NOMO-1 treated with DMSO at 0.1 percent for 48 hours (cell line): ENCODE results near the gene CADM2.

Experiments used
- DNase-seq: peaks from one replicate; lab custom pipeline; 2025; ENCODE audit not compliant: unreplicated experiment; lab: John Stamatoyannopoulos, UW

The CADM2 gene

DNA sequence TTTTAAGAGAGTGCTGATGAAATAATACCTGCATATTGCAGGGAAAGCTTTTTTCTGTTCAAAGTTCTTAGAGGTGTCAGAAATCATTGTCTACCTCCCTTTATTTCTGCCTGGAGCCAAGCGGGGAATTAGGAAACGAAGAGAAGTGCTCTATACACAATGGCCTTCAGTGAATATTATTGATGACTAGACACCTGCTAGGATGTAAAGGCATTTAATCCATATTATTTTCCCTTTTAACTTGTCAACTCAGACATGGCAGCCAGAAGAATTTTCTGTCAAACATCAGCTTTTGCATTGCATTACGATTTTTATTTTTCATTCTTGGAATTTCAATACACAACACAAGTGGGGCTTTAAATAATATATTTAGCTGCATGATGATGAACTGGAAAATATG lies 24.7 kb downstream of the CADM2 start:
- no peak for DNase-seq

DNA sequence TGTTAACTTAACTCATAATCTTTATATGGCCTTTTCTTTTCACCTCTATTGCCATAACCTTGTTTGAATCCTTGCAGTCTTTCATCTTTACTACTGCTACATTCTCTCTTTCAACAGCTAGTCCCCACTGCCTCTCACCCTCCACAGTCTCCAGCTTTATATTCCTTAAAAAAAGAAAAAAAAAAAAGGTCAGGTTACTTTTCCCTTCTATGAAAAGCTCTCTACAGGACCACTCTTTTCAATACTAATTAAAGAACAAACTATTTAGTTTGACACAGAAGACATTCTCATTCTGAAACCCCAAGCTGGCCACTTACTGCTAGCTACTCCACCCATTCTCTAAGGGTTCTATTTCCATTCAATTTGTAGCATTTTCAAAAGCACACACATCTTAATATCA lies 25.6 kb downstream of the CADM2 start:
- no peak for DNase-seq

DNA sequence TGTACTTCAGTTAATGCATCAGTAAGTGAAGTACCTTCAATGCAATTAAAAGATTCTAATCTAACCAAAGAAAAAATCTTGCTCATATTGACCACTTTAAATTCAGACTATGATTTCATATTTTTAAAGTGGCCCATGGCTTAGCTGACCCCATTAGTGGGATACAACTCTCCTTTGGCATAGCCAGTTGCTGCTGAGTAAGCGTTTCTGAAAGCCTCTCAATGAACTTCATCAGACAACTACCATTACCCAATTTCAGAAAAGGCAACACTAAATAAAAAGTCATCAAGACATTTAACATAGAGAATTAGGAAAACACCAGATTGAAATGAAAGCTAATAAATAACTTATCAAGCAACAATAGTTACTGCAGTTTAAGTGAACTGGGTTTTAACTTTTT lies 27.0 kb downstream of the CADM2 start:
- DNase-seq: no peak

DNA sequence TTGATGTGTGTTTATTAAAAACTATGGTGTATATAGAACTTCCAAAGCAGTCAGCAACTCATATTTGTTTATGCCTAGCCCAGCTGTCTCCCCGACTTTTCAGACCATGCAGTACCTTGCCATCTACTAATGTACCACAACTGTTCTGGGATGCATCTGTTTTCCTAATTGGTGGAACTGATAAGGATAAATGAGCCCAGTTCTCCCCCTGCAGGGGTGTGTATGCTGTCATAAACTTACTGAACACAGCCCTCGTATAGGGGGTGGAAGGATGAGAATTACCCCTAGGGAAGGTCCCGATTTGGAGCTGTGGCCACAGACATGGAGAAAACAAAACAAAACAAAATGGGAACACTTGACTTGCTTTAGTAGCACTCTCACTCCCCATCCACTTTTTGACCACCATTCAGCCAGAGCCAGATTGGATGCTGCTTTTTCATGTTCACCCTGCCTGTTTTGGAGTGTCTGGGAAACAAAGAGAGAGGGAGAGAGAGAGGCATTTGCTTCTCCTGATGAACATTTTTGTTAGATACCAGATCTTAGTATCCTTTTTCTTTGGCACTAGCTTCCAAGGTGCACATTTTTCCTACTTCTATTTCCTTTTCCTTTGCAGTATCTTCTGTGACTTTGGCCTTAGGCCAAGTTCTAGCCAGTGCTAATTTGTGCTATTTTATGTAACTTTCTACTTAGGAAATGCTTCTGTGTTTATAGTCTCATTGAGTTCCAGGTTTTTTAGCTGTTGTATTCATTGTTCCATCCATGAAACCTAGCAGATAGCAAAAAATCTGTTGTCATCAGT lies 29.1 kb downstream of the CADM2 start:
- DNase-seq: no peak

DNA sequence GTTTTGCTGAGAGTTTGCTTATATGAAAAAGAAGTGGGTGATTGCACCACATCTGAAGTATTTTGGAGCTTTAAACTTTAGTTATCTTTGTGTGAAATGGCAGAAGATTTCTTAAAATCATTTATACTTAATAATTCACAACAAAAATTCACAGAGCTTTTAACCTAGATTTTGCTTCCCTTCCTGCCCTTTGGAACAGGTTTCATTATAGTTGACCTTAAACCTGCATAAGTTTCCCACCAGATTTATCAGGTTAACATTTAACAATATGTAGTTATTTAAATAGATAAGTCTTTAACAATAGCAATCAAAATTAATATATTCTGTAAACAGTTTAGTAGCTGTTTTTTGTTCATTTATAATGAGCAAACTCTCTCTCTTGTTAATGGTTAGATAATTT lies 30.3 kb downstream of the CADM2 start:
- no peak for DNase-seq

DNA sequence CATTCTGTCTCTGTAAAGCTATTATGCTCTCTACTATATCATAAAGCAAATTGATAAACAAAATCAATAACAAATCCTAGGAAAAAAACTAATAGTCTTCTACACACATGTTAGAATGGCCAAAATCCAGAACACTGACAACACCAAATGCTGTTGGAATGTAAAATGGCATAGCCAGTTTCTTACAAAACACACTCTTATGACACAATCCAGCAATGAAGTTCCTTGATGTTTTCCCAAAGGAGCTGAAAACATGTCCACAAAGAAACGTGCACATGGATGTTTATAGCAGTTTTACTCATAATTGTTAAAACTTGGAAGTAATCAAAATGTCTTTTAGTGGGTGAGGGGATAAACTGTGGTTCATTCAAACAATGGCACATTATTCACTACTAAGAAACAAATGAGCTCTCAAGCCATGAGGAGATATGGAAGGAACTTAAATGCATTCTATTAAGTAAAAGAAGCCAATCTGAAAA lies 32.7 kb downstream of the CADM2 start:
- DNase-seq: no peak

DNA sequence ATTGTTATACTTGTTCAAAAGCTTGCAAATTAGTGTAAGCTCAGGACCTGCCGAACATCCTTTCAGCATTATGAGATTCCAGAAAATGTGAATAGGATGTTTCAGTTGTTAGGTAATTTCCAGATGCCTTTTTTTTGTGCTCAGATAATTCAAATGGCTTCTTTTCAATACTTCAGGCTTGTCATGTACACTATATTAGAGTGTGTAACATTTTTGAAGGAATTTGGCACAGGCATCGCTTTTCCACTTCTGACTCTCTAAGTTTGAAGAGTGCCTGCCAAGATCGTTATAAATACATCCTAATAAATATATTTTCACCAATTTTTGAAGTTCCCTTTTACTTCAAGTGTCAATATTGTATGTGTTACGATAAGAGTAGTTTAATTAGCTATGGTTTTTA lies 35.2 kb downstream of the CADM2 start:
- DNase-seq: no peak

DNA sequence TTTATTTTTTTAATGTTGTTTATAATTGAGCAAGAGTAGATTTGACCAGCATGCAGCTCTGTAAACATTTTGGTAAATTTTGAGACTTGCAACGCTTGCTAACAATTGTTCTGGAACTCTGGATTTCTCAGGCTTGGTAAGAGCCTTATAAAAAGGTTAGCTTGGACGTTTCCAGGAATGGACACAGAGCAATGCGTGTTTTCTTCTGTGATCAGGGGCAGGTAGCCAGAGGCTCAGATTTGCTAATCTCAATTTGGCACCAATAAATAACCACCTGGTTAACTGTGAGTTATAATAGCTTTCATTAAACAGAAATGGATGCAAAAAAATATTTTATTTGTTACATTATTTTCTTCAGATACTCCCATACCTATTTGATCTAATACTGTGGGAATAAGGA lies 39.8 kb downstream of the CADM2 start:
- no peak for DNase-seq

DNA sequence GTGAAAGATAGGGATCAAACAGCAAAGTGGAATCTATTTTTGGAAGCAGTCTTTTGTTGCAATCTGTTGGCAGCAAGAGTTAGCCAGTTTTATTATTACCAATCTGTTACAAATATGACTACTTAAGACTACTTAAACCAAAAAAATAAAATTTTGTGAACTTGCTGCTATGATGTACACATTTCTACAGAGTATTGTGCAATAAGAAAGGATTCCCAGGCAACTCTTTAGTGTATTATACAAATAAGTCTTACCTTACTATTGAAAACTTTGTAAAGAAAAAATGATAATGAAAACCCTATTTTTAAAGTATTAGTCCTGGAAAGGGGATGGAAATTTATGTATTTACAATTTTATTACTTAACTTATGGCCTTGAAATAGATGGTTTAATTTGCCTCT lies 44.7 kb downstream of the CADM2 start:
- no peak for DNase-seq

DNA sequence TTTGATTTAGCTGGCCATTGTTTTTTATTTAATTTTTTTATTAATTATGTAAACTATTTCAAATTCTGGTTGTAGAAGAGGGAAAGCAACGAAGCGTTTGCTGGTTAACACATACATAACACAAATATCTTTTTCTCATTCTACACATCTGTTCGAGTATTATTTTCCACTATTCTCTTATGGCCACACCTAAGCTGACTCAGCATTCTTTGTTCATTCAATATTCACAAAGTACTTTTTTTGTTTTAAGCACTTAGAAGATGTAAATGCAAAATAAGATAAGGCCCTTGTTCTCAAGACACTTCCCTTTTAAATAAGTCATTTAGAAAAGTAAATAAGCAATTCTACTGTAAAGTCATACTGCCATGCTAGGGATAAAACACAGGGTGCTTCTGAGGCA lies 45.4 kb downstream of the CADM2 start:
- DNase-seq: no peak

DNA sequence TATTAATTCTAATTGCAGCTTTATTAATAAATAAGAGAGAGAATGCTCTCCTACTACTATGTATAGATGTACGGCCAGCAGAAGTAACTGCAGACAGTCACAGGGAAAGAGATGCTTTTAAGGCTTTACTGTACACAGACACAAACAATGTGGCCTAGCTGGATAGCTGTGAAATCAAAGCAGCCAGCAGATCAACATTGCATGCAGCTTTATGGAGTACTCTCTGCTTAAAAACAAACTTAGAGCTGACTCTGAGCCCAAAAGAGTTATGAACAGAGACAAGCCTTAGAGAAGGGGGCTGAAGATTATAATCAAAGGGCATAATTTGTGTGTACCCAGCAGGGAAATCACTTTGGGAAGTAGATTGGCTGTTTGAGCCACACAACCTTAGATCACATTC lies 47.2 kb downstream of the CADM2 start:
- no peak for DNase-seq

DNA sequence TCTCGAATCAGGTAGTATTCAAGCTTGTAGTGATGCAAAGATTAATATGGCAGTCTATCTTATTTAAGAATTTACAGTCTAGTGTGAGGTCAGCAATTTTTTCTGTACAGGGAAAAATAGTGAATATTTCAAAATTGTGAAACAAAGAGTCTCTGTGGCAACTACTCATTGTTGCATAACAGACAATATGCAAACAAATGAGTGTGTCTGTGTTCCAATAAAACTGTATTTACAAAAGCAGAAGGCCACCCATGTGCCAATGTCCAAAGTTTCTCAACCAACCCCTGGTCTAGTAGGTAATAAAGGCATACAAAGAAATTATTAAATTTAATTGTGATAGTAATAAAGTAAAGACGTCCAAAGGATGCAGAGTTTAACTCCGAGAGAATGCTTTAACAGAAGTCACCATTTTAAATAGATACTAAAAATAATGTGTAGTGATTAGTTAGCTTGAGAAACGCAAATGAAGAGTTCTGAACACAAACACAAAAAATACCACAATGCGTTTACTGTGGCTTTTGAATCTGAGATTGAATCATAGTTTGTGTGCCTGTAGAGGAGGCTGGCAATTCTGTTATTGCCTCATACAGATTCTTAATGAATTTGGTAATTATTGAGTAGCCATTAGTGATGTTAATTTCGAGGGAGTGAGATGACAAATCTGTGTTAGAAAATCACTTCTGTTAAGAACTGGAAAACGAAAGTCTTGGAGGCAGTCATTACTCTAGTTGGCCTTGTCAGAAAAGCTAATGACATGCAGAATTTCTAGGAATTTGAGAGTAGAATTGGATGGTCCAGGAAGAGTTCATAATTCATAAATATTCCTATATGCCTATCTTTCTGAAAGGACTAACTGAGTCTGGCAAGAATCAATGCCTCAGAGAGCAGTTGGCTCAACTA lies 48.7 kb downstream of the CADM2 start:
- peak; percentile 4 for DNase-seq

DNA sequence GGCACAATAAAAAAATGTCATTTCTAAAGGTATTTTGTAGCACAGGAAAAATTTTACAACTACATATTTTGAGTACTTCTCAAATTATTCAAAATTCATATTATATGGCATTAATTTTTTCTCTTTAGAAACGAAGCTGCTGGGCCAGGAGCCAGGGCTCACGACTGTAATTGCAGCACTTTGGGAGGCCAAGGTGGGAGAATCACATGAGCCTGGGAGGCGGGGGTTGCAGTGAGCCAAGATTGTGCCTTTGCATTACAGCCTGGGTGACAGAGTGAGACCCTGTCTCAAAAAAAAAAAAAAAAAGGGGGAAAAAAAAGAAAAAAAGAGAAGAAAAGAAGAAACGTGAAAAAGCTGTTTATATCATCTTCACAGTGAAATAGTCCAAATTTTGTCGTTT lies 62.0 kb downstream of the CADM2 start:
- DNase-seq: no peak

DNA sequence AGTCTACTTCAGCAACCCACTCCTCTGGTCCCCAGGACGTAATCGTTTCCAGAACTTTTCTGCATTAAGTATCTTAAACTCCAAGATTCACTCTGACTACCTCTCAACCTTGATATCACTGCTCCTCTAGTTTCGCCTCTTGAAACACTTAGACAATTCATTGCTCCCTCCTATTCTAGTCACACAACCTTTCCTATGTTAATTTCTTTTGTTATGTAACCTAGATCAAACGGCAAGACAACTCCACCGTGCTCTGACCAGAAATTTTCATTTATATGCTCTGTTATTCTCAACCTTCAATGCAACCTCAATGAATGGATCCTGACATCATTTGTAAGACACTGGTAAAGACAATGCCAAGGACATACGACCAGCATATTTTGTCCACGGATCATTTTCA lies 71.3 kb downstream of the CADM2 start:
- DNase-seq: no peak

DNA sequence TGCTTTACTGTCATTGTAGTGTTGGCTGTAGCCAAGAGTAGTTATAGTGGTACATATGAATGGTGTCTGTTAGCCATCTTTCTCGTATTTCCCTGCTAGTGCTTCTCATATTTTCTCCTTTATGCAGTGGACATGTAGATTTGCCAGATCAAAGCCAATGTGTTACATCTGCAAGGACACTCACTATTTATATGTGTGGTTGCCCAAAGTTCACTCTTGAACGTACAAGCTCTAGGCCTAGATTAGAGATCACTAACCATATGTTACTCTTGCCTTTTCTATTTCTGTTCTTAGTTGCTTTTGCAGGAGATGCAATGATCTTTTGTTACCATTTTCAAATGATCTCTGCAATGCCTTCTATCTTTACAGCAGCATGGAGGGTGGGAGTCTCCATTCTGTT lies 78.4 kb downstream of the CADM2 start:
- DNase-seq: no peak

DNA sequence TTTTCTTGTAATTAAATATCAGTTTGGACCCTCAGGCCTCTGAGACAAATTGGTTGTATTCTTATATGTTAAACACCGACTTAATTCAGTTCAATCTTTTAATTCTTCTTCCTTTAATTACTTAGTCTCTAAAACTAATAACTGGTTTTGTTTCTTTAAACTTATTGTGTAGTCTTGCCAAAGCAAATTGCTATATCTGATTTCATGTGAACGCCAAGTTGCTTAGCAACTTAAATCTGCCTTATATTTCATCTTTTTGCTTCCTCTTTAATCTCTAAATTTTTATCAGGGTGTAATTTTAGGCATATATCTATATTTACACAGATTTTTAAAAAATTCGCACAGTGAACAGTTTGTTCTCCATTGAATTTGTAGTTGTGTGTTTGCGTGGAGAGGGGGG lies 82.2 kb downstream of the CADM2 start:
- no peak for DNase-seq

DNA sequence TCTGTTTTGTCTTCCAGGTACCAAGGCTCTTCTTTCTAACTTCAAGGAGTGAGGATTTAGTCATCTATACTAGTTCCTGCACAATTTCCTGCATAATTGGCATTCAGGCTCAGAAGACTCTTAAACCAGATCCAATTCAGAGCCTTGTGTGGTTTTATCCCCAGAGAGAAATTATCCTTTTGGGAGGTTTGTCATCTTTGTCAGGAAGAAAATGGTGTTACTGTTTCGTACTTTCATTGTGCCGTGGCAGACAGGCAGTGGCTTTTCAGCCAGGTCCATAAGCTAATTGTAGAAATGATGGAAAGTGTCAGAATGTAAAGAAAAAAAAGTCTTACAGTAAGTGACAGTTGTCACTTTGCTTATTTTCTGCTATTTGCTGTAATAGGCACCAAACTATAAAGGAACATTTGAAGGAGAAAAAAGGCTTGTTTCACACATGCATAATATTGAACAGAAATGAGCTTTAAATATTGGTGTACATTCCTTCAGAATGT lies 82.8 kb downstream of the CADM2 start:
- DNase-seq: no peak

DNA sequence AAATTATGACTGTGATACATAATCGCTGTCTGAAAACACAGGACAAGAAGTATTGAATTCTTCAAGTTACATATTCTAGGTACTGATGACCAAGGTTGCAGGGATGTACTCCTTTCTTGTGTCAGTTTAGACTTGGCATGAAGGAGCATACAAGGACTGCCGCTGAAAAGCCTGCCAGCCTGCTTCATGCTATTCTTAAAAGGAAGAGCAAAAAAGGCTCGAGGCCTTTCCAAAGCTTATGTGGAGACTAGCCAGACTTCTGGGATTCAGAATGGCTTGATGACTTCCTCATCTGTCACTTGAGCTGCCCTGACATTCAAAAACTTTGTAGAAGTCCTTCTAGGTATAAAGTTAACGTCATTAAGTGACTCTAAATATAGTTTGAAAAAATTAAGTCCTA lies 92.0 kb downstream of the CADM2 start:
- no peak for DNase-seq

DNA sequence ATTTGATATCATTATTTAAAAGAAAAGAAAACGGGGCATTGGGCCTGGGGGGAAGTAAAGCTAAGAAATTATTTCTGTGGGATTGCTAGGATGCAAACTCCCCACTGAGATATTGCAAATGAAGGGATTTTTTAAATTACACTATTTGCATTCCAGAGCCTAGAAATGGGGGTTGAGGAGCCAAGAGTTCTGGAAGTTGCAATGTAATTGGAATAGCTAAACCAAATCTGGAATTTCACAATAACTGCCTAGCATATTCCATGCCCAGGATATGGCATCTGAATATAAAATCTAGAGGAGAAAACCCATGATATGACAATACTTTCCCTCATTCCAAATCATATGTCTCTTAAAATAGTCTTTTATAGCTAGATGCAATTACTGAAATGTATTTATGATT lies 93.0 kb downstream of the CADM2 start:
- no peak for DNase-seq

DNA sequence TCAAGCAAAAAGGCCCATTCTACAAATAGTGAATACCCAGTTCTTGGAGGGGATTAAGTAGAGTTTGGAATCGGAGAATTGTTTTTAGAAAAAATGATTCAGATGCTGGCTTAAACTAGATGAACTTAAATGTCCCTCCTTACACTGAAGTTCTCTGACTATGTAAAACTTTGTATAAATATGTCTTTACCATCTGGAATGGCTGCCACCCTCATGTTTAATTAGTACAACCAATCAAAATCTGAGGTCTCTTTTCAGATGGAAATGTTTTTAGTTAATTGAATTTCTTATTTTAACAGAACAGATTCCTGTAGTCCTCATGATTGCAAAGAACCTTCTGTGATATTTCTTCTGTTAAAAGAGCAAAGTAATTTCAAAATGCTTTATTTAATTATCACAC lies 94.8 kb downstream of the CADM2 start:
- no peak for DNase-seq

DNA sequence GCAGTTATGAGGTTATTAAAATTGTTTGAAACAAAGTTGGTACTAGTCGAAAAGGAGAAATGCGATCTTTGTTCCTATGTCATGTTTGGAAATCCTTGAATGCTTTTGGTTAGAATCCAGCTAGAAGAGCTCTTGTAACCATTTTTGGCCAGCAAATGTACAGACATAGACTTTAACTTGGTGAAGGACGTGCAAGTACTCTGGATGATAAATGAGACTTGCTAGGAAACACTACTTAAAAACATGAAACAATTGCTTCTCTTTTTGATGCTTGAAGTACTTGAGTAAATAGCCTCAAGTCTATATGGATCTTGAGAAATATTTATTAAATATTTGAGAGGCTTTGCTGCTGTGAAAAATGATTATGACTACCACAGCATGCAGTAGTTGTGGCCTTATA lies 95.8 kb downstream of the CADM2 start:
- no peak for DNase-seq

DNA sequence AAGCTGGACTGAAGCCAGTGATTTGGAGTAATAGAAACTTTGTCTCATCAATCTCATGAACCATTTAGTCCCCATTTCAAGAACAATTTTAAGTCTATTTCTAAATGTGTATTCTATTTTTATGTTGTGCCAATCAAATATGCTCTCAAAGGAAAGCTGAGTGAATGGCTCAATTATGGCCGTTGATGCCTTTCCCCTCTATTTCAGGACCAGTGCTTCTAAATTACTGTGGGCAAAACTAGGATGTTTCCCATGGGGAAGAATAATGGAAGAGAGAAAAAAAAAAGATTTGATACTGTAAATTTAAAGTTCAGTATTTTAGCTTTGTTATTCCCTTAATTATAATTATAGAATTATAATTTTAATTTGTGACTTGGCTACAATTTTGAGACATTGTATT lies 110.1 kb downstream of the CADM2 start:
- no peak for DNase-seq
